Right lobe of liver (tissue), 4 donors: ENCODE results near the gene TTC13.

Experiments used
- POLR2A ChIP-seq: fragments of 450-650 bp; IDR thresholded peaks from one replicate; pipeline ENCODE4 v1.6.1; 2017; ENCODE audit warnings: antibody characterized with exemption, mild to moderate bottlenecking
- TF ChIP-seq, protein P1 (sequence below), 4 donors: fragments of 200-600 bp in 3 of 4; fragments of 450-650 bp in 1 of 4; IDR thresholded peaks; one replicate each; pipeline versions ENCODE4 v1.5.1 to v1.8.0; 2016 to 2022; ENCODE audit warnings: antibody characterized with exemption in 4 of 4, mild to moderate bottlenecking in 2 of 4
- donor health status: DM: no; HTN: no; CAD: no.
- donor health status: DM: no; HTN: no; CAD: no.
- donor health status: DM: no; HTN: yes; CAD: no.

- no peak for TF ChIP-seq POLR2A
- TF ChIP-seq, protein P1, sequence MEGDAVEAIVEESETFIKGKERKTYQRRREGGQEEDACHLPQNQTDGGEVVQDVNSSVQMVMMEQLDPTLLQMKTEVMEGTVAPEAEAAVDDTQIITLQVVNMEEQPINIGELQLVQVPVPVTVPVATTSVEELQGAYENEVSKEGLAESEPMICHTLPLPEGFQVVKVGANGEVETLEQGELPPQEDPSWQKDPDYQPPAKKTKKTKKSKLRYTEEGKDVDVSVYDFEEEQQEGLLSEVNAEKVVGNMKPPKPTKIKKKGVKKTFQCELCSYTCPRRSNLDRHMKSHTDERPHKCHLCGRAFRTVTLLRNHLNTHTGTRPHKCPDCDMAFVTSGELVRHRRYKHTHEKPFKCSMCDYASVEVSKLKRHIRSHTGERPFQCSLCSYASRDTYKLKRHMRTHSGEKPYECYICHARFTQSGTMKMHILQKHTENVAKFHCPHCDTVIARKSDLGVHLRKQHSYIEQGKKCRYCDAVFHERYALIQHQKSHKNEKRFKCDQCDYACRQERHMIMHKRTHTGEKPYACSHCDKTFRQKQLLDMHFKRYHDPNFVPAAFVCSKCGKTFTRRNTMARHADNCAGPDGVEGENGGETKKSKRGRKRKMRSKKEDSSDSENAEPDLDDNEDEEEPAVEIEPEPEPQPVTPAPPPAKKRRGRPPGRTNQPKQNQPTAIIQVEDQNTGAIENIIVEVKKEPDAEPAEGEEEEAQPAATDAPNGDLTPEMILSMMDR (IDR thresholded peaks at IDR 0.05), result no peak
These were observed 35.5 kb downstream of the TTC13 start for GRCh38 chr1:230943048-230943593.
